EL (cell line): Measurements from ENCODE around the gene OR51S1.
A peak's percentile ranks its signal among the peaks of the same experiment; 100 is the strongest.
"Not testable (repeated sequence)": the region's sequence is repeated elsewhere in the genome, so short reads cannot be mapped to it uniquely, and the experiment has no call there.

Source experiments
- DNase-seq: peaks from one replicate; pipeline ENCODE4 v3.0.0-alpha.2; 2016

The OR51S1 gene, protein sequence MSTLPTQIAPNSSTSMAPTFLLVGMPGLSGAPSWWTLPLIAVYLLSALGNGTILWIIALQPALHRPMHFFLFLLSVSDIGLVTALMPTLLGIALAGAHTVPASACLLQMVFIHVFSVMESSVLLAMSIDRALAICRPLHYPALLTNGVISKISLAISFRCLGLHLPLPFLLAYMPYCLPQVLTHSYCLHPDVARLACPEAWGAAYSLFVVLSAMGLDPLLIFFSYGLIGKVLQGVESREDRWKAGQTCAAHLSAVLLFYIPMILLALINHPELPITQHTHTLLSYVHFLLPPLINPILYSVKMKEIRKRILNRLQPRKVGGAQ

DNA sequence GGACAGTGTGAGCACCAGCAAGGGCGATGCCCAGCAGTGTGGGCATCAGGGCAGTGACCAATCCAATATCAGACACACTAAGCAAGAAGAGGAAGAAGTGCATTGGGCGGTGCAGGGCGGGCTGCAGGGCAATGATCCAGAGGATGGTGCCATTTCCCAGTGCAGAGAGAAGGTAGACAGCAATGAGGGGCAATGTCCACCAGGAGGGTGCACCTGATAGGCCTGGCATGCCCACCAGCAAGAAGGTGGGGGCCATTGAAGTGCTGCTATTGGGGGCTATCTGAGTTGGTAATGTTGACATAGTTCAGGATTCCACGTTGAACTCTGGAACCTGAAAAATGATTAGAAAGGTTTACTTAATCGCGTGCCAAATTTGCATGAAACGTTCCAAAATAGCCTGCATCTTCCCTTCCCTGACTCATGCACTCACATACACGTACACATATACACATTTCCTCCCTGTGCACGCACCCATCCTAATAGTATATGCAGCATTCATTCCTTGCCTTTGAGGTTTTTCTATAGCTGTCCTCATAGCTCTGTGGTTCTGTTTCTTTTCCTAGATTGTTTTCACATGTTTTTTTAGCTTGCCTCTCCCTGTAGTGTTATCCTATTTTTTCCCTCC is at the start of gene OR51S1:
Gene OR51S1 (minus strand): TSS at position 301 of the 625 bp plus-strand sequence. CDS start 0 bp downstream, at position 301.
- DNase-seq: no peak

GRCh38 chr11:4891996-4892640 is 43.1 kb upstream of the OR51S1 start:
- DNase-seq: peak; percentile 79

DNA sequence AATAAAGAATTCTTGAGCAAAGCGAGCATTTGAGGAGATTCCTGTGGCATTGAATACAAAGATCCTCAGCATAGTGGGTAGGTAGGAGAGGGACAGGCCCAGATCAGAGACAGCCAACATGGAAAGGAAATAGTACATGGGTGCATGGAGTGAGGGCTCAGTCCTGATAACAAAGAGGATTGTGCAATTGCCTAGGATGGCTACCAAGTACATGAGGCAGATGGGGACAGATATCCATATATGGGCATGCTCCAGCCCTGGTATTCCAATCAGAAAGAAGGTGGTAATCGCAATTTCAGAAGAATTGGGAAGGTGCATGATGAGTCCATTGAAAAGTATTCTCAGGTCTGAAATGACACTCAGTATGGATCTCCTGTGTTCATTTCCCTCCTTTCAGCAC is 41.3 kb upstream of the OR51S1 start:
- DNase-seq: no peak

DNA sequence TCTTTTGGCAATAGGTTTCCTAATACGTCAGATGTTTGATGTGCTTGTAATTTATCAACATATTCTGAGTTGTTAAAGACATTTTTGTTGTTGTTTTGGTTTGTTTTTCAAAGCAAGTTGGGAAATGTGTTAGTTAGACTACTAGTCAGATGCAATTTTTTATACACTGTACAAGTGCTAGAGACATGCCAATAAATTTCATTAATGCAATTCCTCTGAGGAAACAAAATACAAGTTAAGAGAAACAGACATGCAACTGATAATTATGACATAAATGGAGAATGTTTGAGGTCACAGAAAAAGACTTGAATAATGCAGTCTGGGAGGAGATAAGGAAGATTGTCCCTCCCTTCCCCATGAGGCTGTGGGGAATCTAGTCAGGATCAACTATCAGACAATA is 38.6 kb upstream of the OR51S1 start:
- DNase-seq: no peak

GRCh38 chr11:4886186-4886585 is 37.2 kb upstream of the OR51S1 start:
- DNase-seq: no peak

DNA sequence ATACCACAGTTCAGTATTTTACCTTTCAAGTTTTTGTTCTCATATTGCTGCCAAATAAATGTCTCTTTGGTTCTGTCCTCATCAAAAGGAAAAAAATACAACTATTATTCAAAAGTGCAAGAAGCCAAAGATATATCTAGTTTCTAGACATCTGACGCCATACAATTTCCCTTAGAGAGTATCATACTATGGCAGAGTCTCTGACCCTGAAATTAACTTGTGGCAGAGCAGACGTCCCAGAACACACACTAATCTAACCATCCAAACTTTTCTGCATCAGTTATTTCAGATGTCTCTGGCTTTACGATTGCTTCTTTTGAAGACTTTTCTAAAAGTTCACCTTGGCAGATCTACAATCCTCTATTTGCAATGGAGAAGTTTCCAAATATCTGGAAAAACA is 35.4 kb upstream of the OR51S1 start:
- no peak for DNase-seq

- no peak for DNase-seq
Observed at GRCh38 chr11:4882543-4882942, 33.5 kb upstream of the OR51S1 start.

GRCh38 chr11:4881860-4882500 is 33.0 kb upstream of the OR51S1 start, which contains the start of gene OR51T1:
OR51T1 (plus strand) TSS chr11:4881900; CDS start chr11:4881900, 0 bp downstream.
- no peak for DNase-seq

DNA sequence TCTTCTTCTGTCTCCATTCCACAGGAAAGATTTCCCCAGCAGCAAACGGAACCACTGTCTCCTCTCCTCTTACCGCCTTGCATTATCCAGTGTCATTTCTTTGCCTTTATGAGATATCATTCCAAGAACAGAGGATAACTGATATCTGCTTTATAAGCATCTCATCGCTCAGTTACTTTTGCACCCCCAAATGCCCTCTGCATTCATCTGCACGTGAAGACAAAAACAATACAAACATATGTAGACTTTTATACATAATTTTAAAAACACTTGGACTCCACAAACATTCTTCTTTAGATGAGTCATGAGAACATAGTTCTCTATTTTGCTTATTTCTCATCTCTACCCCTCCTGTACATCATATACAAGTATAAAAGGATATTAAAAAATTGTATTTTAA is 32.2 kb upstream of the OR51S1 start:
- DNase-seq: no peak

- DNase-seq: no peak
Observed at GRCh38 chr11:4865855-4866254, 16.8 kb upstream of the OR51S1 start.

GRCh38 chr11:4863876-4864275 is 14.9 kb upstream of the OR51S1 start:
- no peak for DNase-seq

- no peak for DNase-seq
Observed at GRCh38 chr11:4862447-4863236, 13.6 kb upstream of the OR51S1 start.

DNA sequence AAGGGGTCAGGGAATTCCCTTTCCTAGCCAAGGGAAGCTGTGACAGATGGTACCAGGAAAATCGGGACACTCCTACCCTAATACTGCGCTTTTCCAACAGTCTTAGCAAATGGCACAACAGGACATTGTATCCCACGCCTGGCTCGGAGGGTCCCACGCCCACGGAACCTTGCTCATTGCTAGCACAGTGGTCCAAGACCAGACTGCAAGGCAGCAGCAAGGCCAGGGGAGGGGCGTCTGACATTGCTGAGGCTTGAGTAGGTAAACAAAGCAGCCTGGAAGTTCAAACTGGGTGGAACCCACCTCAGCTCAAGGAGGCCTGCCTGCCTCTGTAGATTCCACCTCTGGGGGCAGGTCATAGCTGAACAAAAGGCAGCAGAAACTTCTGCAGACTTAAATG is 5.3 kb upstream of the OR51S1 start:
- DNase-seq: not testable (repeated sequence)

- no peak for DNase-seq
Observed at GRCh38 chr11:4851033-4851432, 2.0 kb upstream of the OR51S1 start.

DNA sequence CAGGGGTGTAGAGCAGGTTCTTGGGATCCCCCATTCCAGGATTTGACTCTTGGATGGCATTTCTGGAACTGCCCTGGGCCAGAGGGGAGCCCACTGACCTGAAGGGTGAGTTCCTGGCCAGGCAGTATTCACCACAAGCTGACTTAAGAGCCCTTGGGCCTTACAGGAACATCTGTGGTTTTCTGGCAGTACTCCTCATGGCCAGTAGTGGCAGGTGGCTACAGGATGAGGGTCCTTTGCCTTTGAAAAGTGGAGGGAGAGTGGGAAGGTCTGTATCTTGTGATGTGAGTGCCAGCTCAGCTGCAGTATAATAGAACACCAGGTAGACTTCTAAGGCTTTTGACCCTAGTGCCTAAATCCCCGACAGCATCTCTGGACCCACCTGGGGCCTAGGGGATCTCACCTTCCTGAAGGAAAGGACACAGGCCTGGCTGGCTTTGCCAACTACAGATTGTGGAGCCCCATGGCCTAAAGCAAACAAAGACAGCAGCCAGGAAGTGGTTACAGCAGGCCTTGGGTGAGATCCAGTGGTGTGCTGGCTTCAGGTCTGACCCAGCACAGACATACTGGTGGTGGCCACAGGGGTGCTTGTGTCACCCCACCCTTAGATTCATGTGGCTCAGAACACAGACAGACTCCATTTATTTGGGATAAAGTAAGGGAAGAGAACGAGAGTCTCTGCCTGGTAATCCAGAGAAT is 9.0 kb downstream of the OR51S1 start:
- no peak for DNase-seq

DNA sequence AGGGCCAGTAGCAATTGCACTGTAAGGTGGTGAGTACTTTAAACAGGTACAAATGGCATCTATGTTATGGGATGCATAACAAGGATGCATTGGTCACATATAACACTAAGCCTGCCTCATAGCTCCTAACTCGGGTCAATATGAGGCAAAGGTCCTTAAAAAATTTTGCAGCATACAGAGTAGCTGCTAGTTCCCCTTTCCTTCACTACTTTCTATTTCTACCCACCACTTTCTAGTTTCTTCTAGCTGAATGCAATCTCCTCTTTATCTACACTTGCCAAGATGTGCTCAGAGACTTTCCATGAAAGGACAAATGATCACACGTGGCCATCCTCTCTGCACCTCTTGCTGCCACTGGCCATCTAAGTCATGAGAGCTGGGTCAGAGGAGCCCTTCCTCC is 18.1 kb downstream of the OR51S1 start:
- no peak for DNase-seq

DNA sequence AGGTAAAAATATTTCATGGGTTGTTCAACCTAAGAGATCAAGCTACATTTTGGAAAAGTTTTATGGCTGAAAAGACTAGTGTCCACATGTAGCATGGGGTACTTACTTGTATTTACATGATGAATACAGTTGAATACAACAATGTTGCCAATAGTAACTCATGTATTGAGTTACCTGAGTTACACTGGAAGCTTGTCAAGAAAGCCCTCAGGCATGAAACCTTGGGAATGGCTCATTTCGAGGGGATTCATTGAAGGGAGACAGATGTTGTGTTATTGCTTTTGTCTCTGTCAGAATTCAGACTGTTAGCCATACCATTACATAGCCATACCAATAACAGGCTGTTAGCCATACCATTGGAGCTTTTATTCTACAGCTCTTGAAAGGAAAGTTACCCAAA is 18.7 kb downstream of the OR51S1 start:
- DNase-seq: no peak

DNA sequence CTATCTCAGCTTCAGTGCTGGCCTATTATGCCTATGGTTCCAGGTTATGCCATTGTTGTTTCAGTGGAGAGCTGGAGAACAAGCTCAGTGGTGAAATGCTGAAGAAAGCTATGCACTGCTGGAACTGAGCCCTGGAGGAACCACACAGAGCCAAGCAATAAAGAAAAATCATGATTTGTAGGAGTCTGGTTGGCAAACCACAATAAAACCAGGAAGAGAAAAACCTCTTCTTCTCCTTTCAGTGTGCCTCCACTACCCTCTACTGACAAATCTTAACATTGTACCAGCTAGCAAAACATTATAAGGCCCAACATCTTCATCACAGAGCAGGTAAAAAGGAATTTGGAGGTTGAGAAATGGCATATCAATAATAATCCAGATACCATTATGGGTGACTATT is 22.6 kb downstream of the OR51S1 start:
- no peak for DNase-seq

GRCh38 chr11:4825132-4825531 is 23.9 kb downstream of the OR51S1 start:
- no peak for DNase-seq

- no peak for DNase-seq
Observed at GRCh38 chr11:4821021-4821420, 28.0 kb downstream of the OR51S1 start, which contains the start of gene OR51F2. OR51F2 (plus strand) TSS chr11:4821321; CDS start chr11:4821422, 101 bp downstream.

DNA sequence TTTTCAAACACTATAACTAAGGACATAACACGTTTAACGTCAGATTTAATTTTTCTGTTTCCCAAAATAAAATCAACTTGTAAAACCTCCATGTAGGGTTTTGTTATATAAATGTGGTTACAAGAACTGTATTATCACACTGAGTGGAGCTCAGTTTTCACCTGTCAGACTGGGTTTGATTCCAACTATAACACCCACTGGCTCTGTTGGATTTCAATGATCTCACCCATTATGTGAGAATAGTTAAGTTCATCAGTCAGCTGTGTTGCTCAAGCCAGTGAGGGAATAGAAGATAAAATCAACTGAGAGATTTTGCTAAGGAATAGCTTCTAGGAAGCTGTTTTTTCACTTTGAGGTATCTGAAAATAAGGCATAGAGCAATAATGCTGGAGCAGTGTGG is 39.8 kb downstream of the OR51S1 start:
- DNase-seq: no peak

DNA sequence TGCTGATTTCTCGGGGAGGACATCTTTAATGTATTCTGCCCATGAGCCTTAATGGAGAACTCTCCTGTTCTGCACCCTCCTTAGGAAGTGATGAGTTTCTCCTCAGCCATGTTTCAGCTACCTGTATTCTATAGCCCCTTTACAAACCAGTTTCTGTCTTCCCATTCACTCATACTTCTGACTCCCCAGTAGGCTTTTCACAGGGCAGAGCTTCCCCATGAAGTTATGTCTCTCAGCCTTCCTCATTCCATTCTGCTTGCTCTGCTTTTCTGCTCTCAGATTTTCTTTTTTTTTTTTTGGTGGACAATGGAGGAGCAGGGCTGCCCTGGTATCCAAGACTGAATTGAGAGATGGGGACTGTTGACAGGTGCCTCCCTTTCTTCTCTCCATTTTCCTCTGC is 40.5 kb downstream of the OR51S1 start:
- no peak for DNase-seq
